Hematopoietic multipotent progenitor cell treated with erythropoietin and hydrocortisone succinate and interleukin-3 and kit ligand, for 8 days (in vitro differentiated cells): Measurements from ENCODE around the gene ADRB1.

Source experiments
- DNase-seq: peaks from one replicate; pipeline ENCODE4 v3.0.0-alpha.2; 2015

The ADRB1 gene

GRCh38 chr10:114058297-114058696, 14.6 kb downstream of the ADRB1 start:
- no peak for DNase-seq

- DNase-seq = no peak
Observed at GRCh38 chr10:114059561-114059960, 15.9 kb downstream of the ADRB1 start.

GRCh38 chr10:114060456-114060855, 16.8 kb downstream of the ADRB1 start:
- DNase-seq = peak; percentile 11

GRCh38 chr10:114061148-114061547, 17.5 kb downstream of the ADRB1 start:
- DNase-seq = no peak

GRCh38 chr10:114061789-114062188, 18.1 kb downstream of the ADRB1 start:
- DNase-seq = no peak

GRCh38 chr10:114064151-114065048, 20.7 kb downstream of the ADRB1 start:
- DNase-seq = no peak

GRCh38 chr10:114065049-114065435, 21.4 kb downstream of the ADRB1 start:
- no peak for DNase-seq

- DNase-seq = no peak
Observed at GRCh38 chr10:114068054-114068707, 24.5 kb downstream of the ADRB1 start.

- no peak for DNase-seq
Observed at GRCh38 chr10:114070710-114071109, 27.0 kb downstream of the ADRB1 start.

- no peak for DNase-seq
Observed at GRCh38 chr10:114071178-114071577, 27.5 kb downstream of the ADRB1 start.

GRCh38 chr10:114073395-114074186, 29.9 kb downstream of the ADRB1 start:
- no peak for DNase-seq

GRCh38 chr10:114075093-114075492, 31.4 kb downstream of the ADRB1 start:
- DNase-seq = no peak

- DNase-seq = no peak
Observed at GRCh38 chr10:114077347-114077746, 33.7 kb downstream of the ADRB1 start.

- DNase-seq = no peak
Observed at GRCh38 chr10:114077815-114078219, 34.2 kb downstream of the ADRB1 start.

- no peak for DNase-seq
Observed at GRCh38 chr10:114078346-114078745, 34.7 kb downstream of the ADRB1 start.

GRCh38 chr10:114079421-114079820, 35.8 kb downstream of the ADRB1 start:
- no peak for DNase-seq

- DNase-seq = no peak
Observed at GRCh38 chr10:114081911-114082583, 38.4 kb downstream of the ADRB1 start.

GRCh38 chr10:114083040-114083439, 39.4 kb downstream of the ADRB1 start:
- DNase-seq = no peak

GRCh38 chr10:114084215-114084614, 40.5 kb downstream of the ADRB1 start:
- no peak for DNase-seq

GRCh38 chr10:114087255-114087654, 43.6 kb downstream of the ADRB1 start:
- DNase-seq = peak; percentile 15

- DNase-seq = no peak
Observed at GRCh38 chr10:114087655-114088054, 44.0 kb downstream of the ADRB1 start.

- no peak for DNase-seq
Observed at GRCh38 chr10:114094795-114095194, 51.1 kb downstream of the ADRB1 start.
